GM23248 (cell line): ENCODE data around the gene TMEM174.

ENCODE experiments used
- EZH2 ChIP-seq: fragments of 200-600 bp; sonication (generic); IDR thresholded peaks from 2 replicates; pipeline ENCODE4 v1.6.1; 2018; ENCODE audit warnings: antibody characterized with exemption, mild to moderate bottlenecking; ENCODE audit not compliant: insufficient read depth, poor library complexity, severe bottlenecking
- EZH2phosphoT487 ChIP-seq: fragments of 200-600 bp; sonication (generic); IDR thresholded peaks from 2 replicates; pipeline ENCODE4 v1.6.1; 2018; ENCODE audit warnings: antibody characterized with exemption, moderate library complexity, mild to moderate bottlenecking, low read depth; ENCODE audit not compliant: insufficient read depth

DNA sequence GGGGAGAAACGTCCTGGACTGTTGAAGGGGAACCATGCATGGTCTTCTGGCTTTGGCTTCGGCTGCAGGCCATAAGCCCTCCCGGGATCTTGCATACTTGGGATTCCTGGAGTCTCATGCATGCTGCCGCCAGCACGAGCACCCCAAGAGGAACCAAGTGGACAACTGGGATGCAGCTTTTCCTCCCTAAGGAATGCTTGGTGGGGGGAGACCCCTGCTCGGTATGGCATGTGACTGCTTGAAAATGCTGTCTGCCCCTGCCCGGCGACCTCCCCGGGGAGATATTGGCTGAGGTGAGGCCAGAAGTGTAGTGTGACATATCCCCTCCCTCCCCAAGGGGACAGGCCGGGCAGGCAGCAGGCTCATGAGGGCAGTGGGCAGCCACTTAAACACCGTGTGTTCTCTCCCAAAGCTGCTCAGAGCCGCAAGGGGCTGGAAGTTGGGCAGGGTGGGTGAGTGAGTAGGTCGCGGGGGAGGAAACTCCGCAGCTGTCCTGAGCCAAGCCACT is 36.9 kb upstream of the TMEM174 start:
- TF ChIP-seq EZH2, result no peak
- TF ChIP-seq EZH2phosphoT487, result no peak
